ENCODE results near the gene CACNA2D1. TPM values are rescaled to one million over a fixed set of nuclear protein-coding genes. Genes with fewer than 3 reads are reported as not detected.

Gene CACNA2D1
- polyA plus RNA-seq, 1 experiment, result 6.0 TPM

DNA sequence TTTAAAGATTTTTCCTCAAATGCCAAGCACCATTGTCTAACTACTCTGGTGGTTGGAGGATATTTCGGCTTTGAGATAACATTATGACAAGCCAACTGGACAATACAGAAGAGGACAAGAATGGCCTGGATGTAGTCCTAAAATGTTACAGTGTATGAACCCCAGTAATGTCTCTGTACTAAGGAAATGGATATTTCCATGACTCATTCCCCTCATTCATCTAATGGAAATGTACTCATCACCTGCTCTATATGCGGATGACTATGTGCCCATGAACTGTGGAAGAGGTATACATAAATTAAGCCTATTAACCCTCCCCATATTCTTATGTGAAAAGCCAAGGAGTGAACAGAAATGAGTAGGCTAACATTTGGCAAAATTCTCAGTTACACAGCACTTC is 207.9 kb downstream of the CACNA2D1 start:
- H3K36me3 ChIP-seq (ENCODE audit: control insufficient read depth, insufficient read depth, low read length), result no peaks in the 10 kb centered on the region
- TF ChIP-seq, protein P1, sequence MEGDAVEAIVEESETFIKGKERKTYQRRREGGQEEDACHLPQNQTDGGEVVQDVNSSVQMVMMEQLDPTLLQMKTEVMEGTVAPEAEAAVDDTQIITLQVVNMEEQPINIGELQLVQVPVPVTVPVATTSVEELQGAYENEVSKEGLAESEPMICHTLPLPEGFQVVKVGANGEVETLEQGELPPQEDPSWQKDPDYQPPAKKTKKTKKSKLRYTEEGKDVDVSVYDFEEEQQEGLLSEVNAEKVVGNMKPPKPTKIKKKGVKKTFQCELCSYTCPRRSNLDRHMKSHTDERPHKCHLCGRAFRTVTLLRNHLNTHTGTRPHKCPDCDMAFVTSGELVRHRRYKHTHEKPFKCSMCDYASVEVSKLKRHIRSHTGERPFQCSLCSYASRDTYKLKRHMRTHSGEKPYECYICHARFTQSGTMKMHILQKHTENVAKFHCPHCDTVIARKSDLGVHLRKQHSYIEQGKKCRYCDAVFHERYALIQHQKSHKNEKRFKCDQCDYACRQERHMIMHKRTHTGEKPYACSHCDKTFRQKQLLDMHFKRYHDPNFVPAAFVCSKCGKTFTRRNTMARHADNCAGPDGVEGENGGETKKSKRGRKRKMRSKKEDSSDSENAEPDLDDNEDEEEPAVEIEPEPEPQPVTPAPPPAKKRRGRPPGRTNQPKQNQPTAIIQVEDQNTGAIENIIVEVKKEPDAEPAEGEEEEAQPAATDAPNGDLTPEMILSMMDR (IDR thresholded peaks at IDR 0.05; ENCODE audit: insufficient read depth, low read depth, low read length), result no peak
- H3K27me3 ChIP-seq (ENCODE audit: control insufficient read depth, insufficient read depth, low read length), result no peaks in the 10 kb centered on the region
- H3K4me3 ChIP-seq (ENCODE audit: low read depth, low read length), result no peak overlapping the region
- no peak for DNase-seq (ENCODE audit: low read depth)
- POLR2A ChIA-PET, result no interaction called here
- CTCF ChIA-PET, result no interaction called here

DNA sequence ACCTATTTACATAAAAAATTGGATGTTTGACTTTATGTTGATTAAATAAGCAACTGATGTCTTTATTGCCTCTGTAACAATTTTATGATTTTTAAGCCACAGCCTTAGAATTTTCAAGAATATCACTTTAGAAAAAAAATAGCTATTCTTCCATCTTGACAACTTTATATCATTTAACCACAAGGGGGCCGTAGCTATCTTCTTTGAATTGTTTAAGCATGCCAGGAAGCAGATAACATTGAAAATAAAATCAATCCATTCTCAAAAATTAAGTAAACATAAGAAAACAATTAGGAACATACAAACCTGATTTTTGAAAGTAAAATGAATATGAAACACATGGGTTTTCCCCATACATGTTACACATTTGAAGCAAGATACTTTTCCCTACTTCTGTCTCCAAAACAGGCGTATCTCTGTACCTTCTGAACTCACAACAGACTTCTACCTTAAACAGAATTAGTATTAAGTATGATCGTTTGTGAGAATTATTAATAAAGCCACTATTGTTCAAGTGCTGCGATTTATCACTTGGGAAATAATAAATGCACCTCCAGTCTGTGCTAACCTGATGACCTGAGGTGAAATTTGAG is 209.0 kb downstream of the CACNA2D1 start:
- ChIA-PET POLR2A (no interaction called here), CTCF (interaction anchor here (0.7 to 1.3 kb wide), 10 partner anchors 9 to 364 kb away, joined by 3 to 8 read pairs (median 4); no protein-coding TSS in a partner anchor)
- H3K36me3 ChIP-seq (ENCODE audit: control insufficient read depth, insufficient read depth, low read length), result no peaks in the 10 kb centered on the region
- H3K27me3 ChIP-seq (ENCODE audit: control insufficient read depth, insufficient read depth, low read length), result no peaks in the 10 kb centered on the region
- H3K4me3 ChIP-seq (ENCODE audit: low read depth, low read length), result no peak overlapping the region
- TF ChIP-seq, protein P1 (IDR thresholded peaks at IDR 0.05; ENCODE audit: insufficient read depth, low read depth, low read length), result peak; percentile 53
- DNase-seq (ENCODE audit: low read depth), result no peak

DNA sequence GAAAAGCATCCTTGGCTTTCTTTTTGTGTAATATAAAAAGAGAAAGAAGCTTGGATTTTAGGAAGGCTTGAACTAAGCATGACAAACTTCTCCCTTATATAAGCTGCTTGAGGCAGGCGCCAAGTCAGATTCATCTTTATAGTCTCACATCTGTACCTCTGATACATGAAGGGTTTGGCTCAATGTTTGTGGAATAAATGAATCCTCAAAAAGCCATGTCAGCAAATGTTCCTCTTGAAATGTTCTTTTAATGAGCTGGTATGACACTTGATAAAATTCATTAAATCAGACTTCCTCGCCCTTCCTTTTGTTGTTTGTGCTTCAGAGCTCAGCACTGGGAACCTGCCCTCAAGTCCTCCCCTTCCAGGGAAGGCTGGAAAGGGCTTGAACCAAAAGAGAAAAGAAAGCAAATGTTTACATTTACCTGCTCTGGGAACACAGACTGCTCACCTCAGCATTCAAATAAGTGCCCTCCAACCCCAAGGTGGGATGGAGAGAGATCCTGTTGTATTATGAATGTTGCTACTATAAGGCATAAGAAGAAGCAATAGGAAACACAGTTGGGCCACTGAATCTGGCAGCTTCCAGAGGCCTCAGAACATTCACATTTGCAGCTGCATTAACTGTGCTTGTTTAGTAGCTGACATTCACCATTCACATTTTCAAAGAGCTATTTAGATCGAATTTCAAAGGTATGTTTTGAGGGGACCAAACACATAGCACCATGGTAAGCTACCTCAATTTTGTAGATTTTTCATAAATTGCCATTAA is 212.6 kb downstream of the CACNA2D1 start:
- no peaks in the 10 kb centered on the region for H3K27me3 ChIP-seq (ENCODE audit: control insufficient read depth, insufficient read depth, low read length)
- ChIA-PET POLR2A (no interaction called here), CTCF (interaction anchor here (1.0 to 1.8 kb wide), 6 partner anchors 9 to 340 kb away, joined by 3 to 6 read pairs (median 4); no protein-coding TSS in a partner anchor)
- no peak for DNase-seq (ENCODE audit: low read depth)
- TF ChIP-seq, protein P1 (IDR thresholded peaks at IDR 0.05; ENCODE audit: insufficient read depth, low read depth, low read length), result no peak
- H3K4me3 ChIP-seq (ENCODE audit: low read depth, low read length), result no peak overlapping the region
- no peaks in the 10 kb centered on the region for H3K36me3 ChIP-seq (ENCODE audit: control insufficient read depth, insufficient read depth, low read length)

DNA sequence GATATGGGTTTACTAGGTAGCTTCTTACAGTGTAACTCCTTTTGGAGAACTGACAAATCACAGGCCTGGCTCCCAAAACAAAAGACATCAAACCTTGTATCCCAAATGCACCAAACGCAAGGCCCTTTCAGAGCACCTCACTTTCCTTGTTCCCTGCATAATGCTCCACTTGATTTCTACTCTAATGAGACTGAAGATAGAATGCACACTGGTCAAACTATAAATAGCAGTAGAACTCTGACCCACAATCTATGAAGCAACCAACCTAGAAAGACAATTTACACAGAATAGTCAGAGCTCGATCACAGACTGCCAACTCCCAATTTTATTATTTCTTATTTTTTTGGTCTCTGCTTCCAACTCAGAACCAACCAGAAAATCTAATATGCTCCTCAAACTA is 214.4 kb downstream of the CACNA2D1 start:
- H3K27me3 ChIP-seq (ENCODE audit: control insufficient read depth, insufficient read depth, low read length), result no peaks in the 10 kb centered on the region
- POLR2A ChIA-PET, result no interaction called here
- no peak for DNase-seq (ENCODE audit: low read depth)
- H3K4me3 ChIP-seq (ENCODE audit: low read depth, low read length), result no peak overlapping the region
- TF ChIP-seq, protein P1 (IDR thresholded peaks at IDR 0.05; ENCODE audit: insufficient read depth, low read depth, low read length), result no peak
- no peaks in the 10 kb centered on the region for H3K36me3 ChIP-seq (ENCODE audit: control insufficient read depth, insufficient read depth, low read length)
- CTCF ChIA-PET, result interaction anchor here (0.7 to 1.8 kb wide), 3 partner anchors 184 to 342 kb away, joined by 3 to 11 read pairs (median 3); no protein-coding TSS in a partner anchor

DNA sequence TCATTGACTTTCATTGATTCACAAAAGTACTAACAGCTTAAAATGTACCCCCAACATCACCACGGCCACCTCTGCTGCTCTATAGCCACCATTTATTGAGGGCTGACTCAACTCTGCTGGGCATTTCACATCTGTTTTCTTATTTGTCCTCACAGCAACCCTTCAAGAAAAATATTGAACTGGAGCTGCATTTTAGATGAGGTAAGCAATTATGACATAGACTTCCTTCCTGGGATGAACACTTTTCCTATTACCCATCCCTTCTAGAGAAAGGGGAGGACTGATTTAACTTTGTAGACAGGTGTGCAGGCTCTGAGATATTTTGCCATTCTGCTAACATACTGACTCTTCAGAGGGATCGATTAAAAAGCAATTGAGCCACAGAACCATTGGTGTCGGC is 217.4 kb downstream of the CACNA2D1 start:
- Histone ChIP-seq H3K36me3 (ENCODE audit: control insufficient read depth, insufficient read depth, low read length) (no peaks in the 10 kb centered on the region), H3K4me3 (ENCODE audit: low read depth, low read length) (no peak overlapping the region), H3K27me3 (ENCODE audit: control insufficient read depth, insufficient read depth, low read length) (no peaks in the 10 kb centered on the region)
- TF ChIP-seq, protein P1 (IDR thresholded peaks at IDR 0.05; ENCODE audit: insufficient read depth, low read depth, low read length), result no peak
- ChIA-PET POLR2A (no interaction called here), CTCF (no interaction called here)
- no peak for DNase-seq (ENCODE audit: low read depth)
